Endothelial cell of umbilical vein (primary cell): ENCODE measurements around the gene PKDCC. TPM values are rescaled to one million over a fixed set of nuclear protein-coding genes. Genes with fewer than 3 reads are reported as not detected.

ENCODE experiments used
- BruUV-seq: library from RNA; stranded (reverse); fragments of 400-500 nt; replicated peaks from 2 replicates; lab custom pipeline; 2021; lab: Mats Ljungman, UMichigan
- CTCF ChIA-PET: fragments of 300-600, 350-600 bp; sonication (Branson Sonifier 250); formaldehyde crosslinking; loops from one replicate; lab custom pipeline; 2021; ENCODE audit warnings: antibody characterized with exemption, inconsistent platforms; lab: Charles Lee
- POLR2A ChIA-PET: fragments of 300-600, 350-600 bp; sonication (Branson Sonifier 250); formaldehyde crosslinking; loops from one replicate; lab custom pipeline; 2021; ENCODE audit warnings: antibody characterized with exemption, inconsistent platforms; lab: Charles Lee
- DNase-seq: peaks from one replicate; pipeline ENCODE4 v3.0.0-alpha.2; 2011; ENCODE audit warnings: low read depth, low spot score
- FAIRE-seq: peaks from 2 replicates; lab custom pipeline; 2011; peaks lifted over from hg19 to GRCh38; lab: Jason Lieb, UNC
- H2AFZ ChIP-seq: 2 replicates; pipeline ENCODE4 v1.6.0; 2012; ENCODE audit warnings: low read depth, low read length, control low read depth, inconsistent platforms
- H3K27ac ChIP-seq: 2 replicates; pipeline ENCODE4 v1.5.1; 2011; ENCODE audit warnings: low read depth, mild to moderate bottlenecking, control low read depth, low read length, moderate library complexity; ENCODE audit not compliant: insufficient read depth
- H3K27me3 ChIP-seq, 2 experiments: 2 replicates each; pipeline versions ENCODE4 v1.6.0 to v1.6.1; 2011; ENCODE audit warnings: low read length in 2 of 2, mixed read lengths in 1 of 2; ENCODE audit not compliant: control insufficient read depth in 2 of 2, insufficient read depth in 2 of 2
- H3K36me3 ChIP-seq, 2 experiments: 2 replicates in 1 of 2; 3 replicates in 1 of 2; pipeline ENCODE4 v1.5.1; 2011; ENCODE audit warnings: low read length in 2 of 2, mild to moderate bottlenecking in 1 of 2, moderate library complexity in 1 of 2; ENCODE audit not compliant: control insufficient read depth in 2 of 2, insufficient read depth in 2 of 2; ENCODE audit errors: extremely low read depth in 1 of 2
- H3K4me1 ChIP-seq: 3 replicates; pipeline ENCODE4 v1.5.1; 2011; ENCODE audit warnings: mild to moderate bottlenecking, low read length; ENCODE audit not compliant: control insufficient read depth, insufficient read depth; ENCODE audit errors: extremely low read depth
- H3K4me2 ChIP-seq: 2 replicates; pipeline ENCODE4 v1.6.1; 2011; ENCODE audit warnings: low read length, control low read depth, mixed read lengths; ENCODE audit not compliant: insufficient read depth
- H3K4me3 ChIP-seq, 3 experiments: fragments of 200-600 bp in 1 of 3; sonication (generic), shearing (Covaris generic) in 1 of 3; replicated peaks in 1 of 3; 2 replicates each; pipeline ENCODE4 v1.5.1; 2011 to 2016; ENCODE audit warnings: control low read depth in 3 of 3, low read length in 3 of 3, mild to moderate bottlenecking in 2 of 3, inconsistent platforms in 1 of 3, low read depth in 1 of 3, moderate library complexity in 1 of 3; ENCODE audit not compliant: insufficient read depth in 1 of 3
- H3K79me2 ChIP-seq: 2 replicates; pipeline ENCODE4 v1.6.0; 2012; ENCODE audit warnings: low read length, inconsistent platforms; ENCODE audit not compliant: control insufficient read depth, insufficient read depth
- H3K9ac ChIP-seq: replicated peaks from 2 replicates; pipeline ENCODE3; 2011; ENCODE audit warnings: low read length, control low read depth; ENCODE audit not compliant: insufficient read depth; ENCODE audit errors: extremely low read depth
- H3K9me1 ChIP-seq: replicated peaks from 3 replicates; pipeline ENCODE4 v1.6.0; 2011; ENCODE audit warnings: mild to moderate bottlenecking, low read length; ENCODE audit not compliant: control insufficient read depth, insufficient read depth; ENCODE audit errors: extremely low read depth
- H3K9me3 ChIP-seq: replicated peaks from 2 replicates; pipeline ENCODE4 v1.5.1; 2012; ENCODE audit warnings: low read length, inconsistent platforms; ENCODE audit not compliant: control insufficient read depth, insufficient read depth
- H4K20me1 ChIP-seq: replicated peaks from 2 replicates; pipeline ENCODE3; 2011; ENCODE audit warnings: mild to moderate bottlenecking, low read length; ENCODE audit not compliant: control insufficient read depth, insufficient read depth; ENCODE audit errors: extremely low read depth
- CTCF ChIP-seq, 2 donors: IDR thresholded peaks; 1 replicate in 1 of 2; 2 replicates in 1 of 2; pipeline ENCODE4 v1.5.1; 2011; ENCODE audit warnings: low read length in 2 of 2, mild to moderate bottlenecking in 2 of 2, moderate library complexity in 2 of 2, control low read depth in 1 of 2, inconsistent platforms in 1 of 2, low read depth in 1 of 2; ENCODE audit not compliant: insufficient read depth in 1 of 2; ENCODE audit errors: extremely low read depth in 1 of 2
- EZH2 ChIP-seq: IDR thresholded peaks from 2 replicates; pipeline ENCODE4 v1.6.1; 2012; ENCODE audit warnings: borderline replicate concordance, low read depth, mild to moderate bottlenecking, moderate library complexity, low read length, inconsistent platforms; ENCODE audit not compliant: severe bottlenecking
- FOS ChIP-seq: IDR thresholded peaks from 2 replicates; pipeline ENCODE4 v1.6.1; 2011; ENCODE audit warnings: mild to moderate bottlenecking, low read length, moderate library complexity, borderline replicate concordance; ENCODE audit not compliant: insufficient read depth
- GATA2 ChIP-seq: IDR thresholded peaks from 2 replicates; pipeline ENCODE4 v1.7.0; 2011; ENCODE audit warnings: low read depth, mild to moderate bottlenecking, moderate library complexity, mixed read lengths, low read length; ENCODE audit not compliant: insufficient read length, insufficient read depth
- JUN ChIP-seq: IDR thresholded peaks from 2 replicates; pipeline ENCODE4 v1.6.1; 2011; ENCODE audit warnings: borderline replicate concordance, low read depth; ENCODE audit not compliant: insufficient read length, insufficient read depth
- MAX ChIP-seq: IDR thresholded peaks from 2 replicates; pipeline ENCODE4 v1.6.1; 2011; ENCODE audit not compliant: insufficient read depth, insufficient read length
- MYC ChIP-seq: IDR thresholded peaks from one replicate; pipeline ENCODE4 v1.6.1; 2011; ENCODE audit warnings: mild to moderate bottlenecking, low read depth, low read length
- POLR2A ChIP-seq: IDR thresholded peaks from 2 replicates; pipeline ENCODE4 v1.6.1; 2012; ENCODE audit warnings: low read depth, mild to moderate bottlenecking, control low read depth, low read length
- POLR2AphosphoS5 ChIP-seq: IDR thresholded peaks from 2 replicates; pipeline ENCODE4 v1.6.1; 2012; ENCODE audit warnings: low read depth, mild to moderate bottlenecking, control low read depth, low read length, moderate library complexity; ENCODE audit not compliant: insufficient read depth
- dilution Hi-C: fragments of 300-500 bp; cut with MboI; formaldehyde crosslinking; loops from one replicate; pipeline ENCODE4 v1.15.0; 2019; ENCODE audit warnings: low sequenced_read_pairs; ENCODE audit not compliant: extremely low pct_ligation_motif_present
- intact Hi-C: fragments of 100-400 bp; cut with micrococcal nuclease; formaldehyde crosslinking; loops from one replicate; pipeline ENCODE4 v1.10.0; 2022
- polyA plus RNA-seq, 4 experiments: library from polyadenylated mRNA; depleted of rRNA in 3 of 4; stranded (reverse) in 3 of 4; unstranded in 1 of 4; fragments of >200 nt; gene quantifications; 2 replicates each; pipeline versions ENCODE4 v1.2.1 to v1.2.3, GENCODE V29; 2011 to 2012; ENCODE audit warnings: missing spikeins in 1 of 4
- total RNA-seq: library from RNA; stranded (reverse); gene quantifications from 2 replicates; pipeline ENCODE4 v1.2.3, GENCODE V29; 2021

Gene PKDCC
- total and polyA plus RNA-seq, 2 donors (not counting 3 experiments of a cell fraction or from before 2014, with no cell fraction given): 3.0 to 5.9 TPM

- Histone ChIP-seq H3K9ac (no peak overlapping the region), H3K4me3 (no peak overlapping the region), H3K27me3 (no peaks in the 10 kb centered on the region), H3K36me3 (peaks cover 0 to 2% of the 10 kb centered on the region in 2 experiments), H3K79me2 (no peaks in the 10 kb centered on the region), H3K4me1 (no peaks in the 10 kb centered on the region), H3K9me1 (no peaks in the 10 kb centered on the region), H3K4me2 (no peak overlapping the region), H2AFZ (no peak overlapping the region), H4K20me1 (no peaks in the 10 kb centered on the region), H3K9me3 (no peaks in the 10 kb centered on the region), H3K27ac (no peak overlapping the region)
- DNase-seq (no peak), FAIRE-seq (no peak)
- POLR2A ChIA-PET: no interaction called here
- intact Hi-C loops (no loop called here), dilution Hi-C loops (no loop called here)
- no TSS peak for BruUV-seq
- TF ChIP-seq POLR2AphosphoS5 (no peak), GATA2 (no peak), CTCF (IDR thresholded peaks at IDR 0.05; ENCODE audit: extremely low read depth in 1 of 2, insufficient read depth in 1 of 2, low read depth in 1 of 2, low read length in 2 of 2) (no peak), JUN (no peak), POLR2A (no peak), FOS (no peak), MYC (no peak), EZH2 (no peak), MAX (no peak)
- CTCF ChIA-PET: interaction anchor here (1.0 kb wide), 1 partner anchor 186 kb away, joined by 3 read pairs; no protein-coding TSS in a partner anchor
Measured at GRCh38 chr2:42055573-42056514, 8.0 kb downstream of the PKDCC start.
